GM12878 (cell line): ENCODE results near the gene LIFR. TPM values are rescaled to one million over a fixed set of nuclear protein-coding genes. Genes with fewer than 3 reads are reported as not detected.

Source experiments
- ATAC-seq: fragments of 200-7000 bp; cut with Tn5 transposase; 3 replicates; pipeline ENCODE4 v1.9.1; 2020; ENCODE audit warnings: mild to moderate bottlenecking, moderate library complexity
- BruUV-seq: library from RNA; stranded (reverse); fragments of 400-500 nt; replicated peaks from 2 replicates; lab custom pipeline; 2021; lab: Mats Ljungman, UMichigan
- CTCF ChIA-PET: fragments of 300-600 bp; sonication (Branson Sonifier 250); formaldehyde crosslinking; extraction: SDS; loops from one replicate; lab custom pipeline; 2021; ENCODE audit warnings: inconsistent platforms; lab: Yijun Ruan, JAX
- POLR2A ChIA-PET: fragments of 350-600 bp; formaldehyde crosslinking; extraction: SDS; loops from one replicate; lab custom pipeline; 2021; ENCODE audit warnings: inconsistent platforms; lab: Charles Lee
- RAD21 ChIA-PET: fragments of 300-600 bp; sonication (Branson Sonifier 250); formaldehyde crosslinking; loops from one replicate; lab custom pipeline; 2023; ENCODE audit warnings: antibody characterized with exemption; ENCODE audit not compliant: unreplicated experiment; lab: Charles Lee
- SMC1A ChIA-PET: fragments of 300-600 bp; sonication (Branson Sonifier 250); formaldehyde crosslinking; loops from one replicate; lab custom pipeline; 2023; ENCODE audit not compliant: unreplicated experiment, uncharacterized antibody; lab: Charles Lee
- DNase-seq: peaks from one replicate; pipeline ENCODE4 v3.0.0-alpha.2; 2011; ENCODE audit warnings: low read depth, low spot score
- FAIRE-seq: peaks from 3 replicates; lab custom pipeline; 2011; peaks lifted over from hg19 to GRCh38; lab: Jason Lieb, UNC
- H2AFZ ChIP-seq: 2 replicates; pipeline ENCODE4 v1.6.0; 2011; ENCODE audit warnings: low read depth, low read length, control low read depth; ENCODE audit not compliant: control insufficient read depth
- H3K27ac ChIP-seq: 2 replicates; pipeline ENCODE4 v1.5.1; 2011; ENCODE audit warnings: control low read depth; ENCODE audit not compliant: control insufficient read depth, insufficient read depth
- H3K27me3 ChIP-seq, 2 experiments: replicated peaks in 1 of 2; 2 replicates each; pipeline versions ENCODE4 v1.6.0 to v1.6.1; 2011; ENCODE audit warnings: low read length in 1 of 2; ENCODE audit not compliant: control insufficient read depth in 2 of 2, insufficient read depth in 2 of 2
- H3K36me3 ChIP-seq, 2 experiments: 2 replicates each; pipeline ENCODE4 v1.5.1; 2011; ENCODE audit warnings: low read length in 1 of 2; ENCODE audit not compliant: control insufficient read depth in 2 of 2, insufficient read depth in 2 of 2
- H3K4me1 ChIP-seq: 2 replicates; pipeline ENCODE4 v1.6.1; 2011; ENCODE audit warnings: mild to moderate bottlenecking, low read length, moderate library complexity, mixed read lengths; ENCODE audit not compliant: control insufficient read depth, insufficient read depth
- H3K4me2 ChIP-seq: 2 replicates; pipeline ENCODE4 v1.6.0; 2011; ENCODE audit warnings: control low read depth; ENCODE audit not compliant: control insufficient read depth, insufficient read depth
- H3K4me3 ChIP-seq: fragments of 200-600 bp; sonication (generic); 2 replicates; pipeline ENCODE4 v1.5.1; 2016
- H3K79me2 ChIP-seq: 2 replicates; pipeline ENCODE4 v1.6.0; 2011; ENCODE audit warnings: low read length; ENCODE audit not compliant: control insufficient read depth, insufficient read depth
- H3K9ac ChIP-seq: 2 replicates; pipeline ENCODE4 v1.8.0; 2011; ENCODE audit warnings: low read length, control low read depth, mixed read lengths; ENCODE audit not compliant: control insufficient read depth, insufficient read depth
- H3K9me3 ChIP-seq: replicated peaks from 3 replicates; pipeline ENCODE4 v1.5.1; 2011; ENCODE audit warnings: mild to moderate bottlenecking, low read length; ENCODE audit not compliant: control insufficient read depth, insufficient read depth
- H4K20me1 ChIP-seq: 2 replicates; pipeline ENCODE4 v1.6.0; 2011; ENCODE audit not compliant: control insufficient read depth, insufficient read depth
- ATF7 ChIP-seq: fragments of 450-650 bp; IDR thresholded peaks from 2 replicates; pipeline ENCODE4 v1.6.1; 2016; ENCODE audit warnings: low read depth, mild to moderate bottlenecking
- BMI1 ChIP-seq: fragments of 450-650 bp; IDR thresholded peaks from 2 replicates; pipeline ENCODE4 v1.6.1; 2016; ENCODE audit warnings: mild to moderate bottlenecking, moderate library complexity, borderline replicate concordance
- EZH2 ChIP-seq: IDR thresholded peaks from 2 replicates; pipeline ENCODE4 v1.6.1; 2012; ENCODE audit warnings: low read depth, mild to moderate bottlenecking, control low read depth, inconsistent platforms, low read length, borderline replicate concordance; ENCODE audit not compliant: control insufficient read depth
- LARP7 ChIP-seq: fragments of 450-650 bp; IDR thresholded peaks from 2 replicates; pipeline ENCODE4 v1.6.1; 2017; ENCODE audit warnings: mild to moderate bottlenecking
- MEF2A ChIP-seq: IDR thresholded peaks from 2 replicates; pipeline ENCODE4 v1.6.1; 2011; ENCODE audit warnings: low read depth, mild to moderate bottlenecking, low read length, moderate library complexity; ENCODE audit not compliant: insufficient read depth
- MTA3 ChIP-seq: IDR thresholded peaks from 2 replicates; pipeline ENCODE4 v1.6.1; 2012; ENCODE audit warnings: low read length, inconsistent platforms, borderline replicate concordance
- NFYA ChIP-seq: IDR thresholded peaks from 2 replicates; pipeline ENCODE4 v1.6.1; 2011; ENCODE audit warnings: low read depth, mild to moderate bottlenecking, low read length, improper control_type of control experiment, borderline replicate concordance
- RCOR1 ChIP-seq: conservative IDR thresholded peaks from 2 replicates; pipeline ENCODE4 v1.6.1; 2012; ENCODE audit warnings: low read depth, low read length, improper control_type of control experiment
- SP1 ChIP-seq: IDR thresholded peaks from one replicate; pipeline ENCODE4 v1.6.1; 2011; ENCODE audit warnings: low read depth, low read length
- TAF1 ChIP-seq: IDR thresholded peaks from 2 replicates; pipeline ENCODE4 v1.6.1; 2011; ENCODE audit warnings: mild to moderate bottlenecking, low read depth, low read length, borderline replicate concordance
- ZNF207 ChIP-seq: fragments of 450-650 bp; IDR thresholded peaks from 2 replicates; pipeline ENCODE4 v1.6.1; 2014; ENCODE audit warnings: antibody characterized with exemption, mild to moderate bottlenecking, borderline replicate concordance
- ZNF217 ChIP-seq: fragments of 450-650 bp; IDR thresholded peaks from 2 replicates; pipeline ENCODE4 v1.6.1; 2017; ENCODE audit warnings: antibody characterized with exemption, mild to moderate bottlenecking
- WGBS: methylation state at CpG from one replicate; pipeline ENCODE4 v1.1.6; 2016; ENCODE audit warnings: low lambda C conversion rate; ENCODE audit not compliant: insufficient replicate concordance, insufficient coverage; ENCODE audit errors: missing lambda C conversion rate; 5-methylcytosine and 5-hydroxymethylcytosine counted together
- in situ Hi-C: fragments of 300-500 bp; cut with MboI; formaldehyde crosslinking; loops from 9 replicates; pipeline ENCODE4 v1.14.3; 2018; ENCODE audit warnings: mixed read lengths
- intact Hi-C: fragments of 100-400 bp; cut with micrococcal nuclease; formaldehyde crosslinking; loops from one replicate; pipeline ENCODE4 v1.14.2; 2022; ENCODE audit not compliant: unreplicated experiment
- polyA plus RNA-seq, 11 experiments: library from polyadenylated mRNA; depleted of rRNA in 4 of 11; unstranded in 6 of 11; stranded (reverse) in 5 of 11; fragments of >200 nt; fragmentation: Nextera tagmentation in 4 of 11; fragmentation: Illumina TruSeq in 1 of 11; extraction: Ambion mirVana in 4 of 11; extraction: Trizol in 1 of 11; gene quantifications; 1 replicate in 1 of 11; 2 replicates in 10 of 11; pipeline versions ENCODE4 v1.2.1 to v1.2.3, GENCODE V29; 2011 to 2016; ENCODE audit warnings: inconsistent platforms in 2 of 11, missing spikeins in 2 of 11, low read depth in 1 of 11
- total RNA-seq, 4 experiments: library from RNA; depleted of rRNA in 3 of 4; stranded (reverse); fragments of >200 nt in 3 of 4; fragmentation: Illumina TruSeq in 1 of 4; extraction: Trizol in 1 of 4; gene quantifications; 2 replicates each; pipeline versions ENCODE4 v1.2.1 to v1.2.3, GENCODE V29; 2013 to 2021
- TF ChIP-seq, protein P1 (sequence below): IDR thresholded peaks from 2 replicates; pipeline ENCODE4 v1.6.1; 2012; ENCODE audit warnings: improper control_type of control experiment, low read depth, low read length; ENCODE audit not compliant: insufficient replicate concordance
- TF ChIP-seq, protein P2 (sequence below): fragments of 450-650 bp; formaldehyde crosslinking; IDR thresholded peaks from 2 replicates; pipeline ENCODE4 v1.5.0; 2022; ENCODE audit warnings: mild to moderate bottlenecking, missing genetic modification characterization

Gene LIFR
- total and polyA plus RNA-seq, 10 of the 15 experiments (the other 5 are each of a cell fraction or from before 2014, with no cell fraction given), result 0.10 TPM; not detected in 9

DNA sequence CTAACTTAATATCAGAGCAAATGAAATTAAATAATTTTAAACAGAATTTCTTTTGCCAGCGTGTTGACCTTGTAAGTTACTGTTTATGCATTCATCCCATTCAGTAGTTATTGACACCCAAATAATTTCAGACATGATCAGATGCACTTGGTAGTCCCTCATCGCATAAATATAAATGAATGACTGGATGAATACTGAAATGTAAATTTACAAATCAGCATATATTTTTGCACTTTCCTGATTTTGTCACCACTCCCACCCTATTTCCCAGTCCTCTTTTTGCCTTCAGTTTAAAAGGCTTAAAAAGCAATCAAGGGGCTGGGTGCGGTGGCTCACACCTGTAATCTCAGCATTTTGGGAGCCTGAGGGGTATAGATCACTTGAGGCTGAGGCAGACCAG is 17.1 kb upstream of the LIFR start (continued):
- no peak for TF ChIP-seq ZNF217
- no peak for TF ChIP-seq ZNF207
- no peak for TF ChIP-seq SP1
- no peak for TF ChIP-seq NFYA
- TF ChIP-seq MTA3, result no peak
- TF ChIP-seq EZH2, result no peak
- TF ChIP-seq, protein P1, sequence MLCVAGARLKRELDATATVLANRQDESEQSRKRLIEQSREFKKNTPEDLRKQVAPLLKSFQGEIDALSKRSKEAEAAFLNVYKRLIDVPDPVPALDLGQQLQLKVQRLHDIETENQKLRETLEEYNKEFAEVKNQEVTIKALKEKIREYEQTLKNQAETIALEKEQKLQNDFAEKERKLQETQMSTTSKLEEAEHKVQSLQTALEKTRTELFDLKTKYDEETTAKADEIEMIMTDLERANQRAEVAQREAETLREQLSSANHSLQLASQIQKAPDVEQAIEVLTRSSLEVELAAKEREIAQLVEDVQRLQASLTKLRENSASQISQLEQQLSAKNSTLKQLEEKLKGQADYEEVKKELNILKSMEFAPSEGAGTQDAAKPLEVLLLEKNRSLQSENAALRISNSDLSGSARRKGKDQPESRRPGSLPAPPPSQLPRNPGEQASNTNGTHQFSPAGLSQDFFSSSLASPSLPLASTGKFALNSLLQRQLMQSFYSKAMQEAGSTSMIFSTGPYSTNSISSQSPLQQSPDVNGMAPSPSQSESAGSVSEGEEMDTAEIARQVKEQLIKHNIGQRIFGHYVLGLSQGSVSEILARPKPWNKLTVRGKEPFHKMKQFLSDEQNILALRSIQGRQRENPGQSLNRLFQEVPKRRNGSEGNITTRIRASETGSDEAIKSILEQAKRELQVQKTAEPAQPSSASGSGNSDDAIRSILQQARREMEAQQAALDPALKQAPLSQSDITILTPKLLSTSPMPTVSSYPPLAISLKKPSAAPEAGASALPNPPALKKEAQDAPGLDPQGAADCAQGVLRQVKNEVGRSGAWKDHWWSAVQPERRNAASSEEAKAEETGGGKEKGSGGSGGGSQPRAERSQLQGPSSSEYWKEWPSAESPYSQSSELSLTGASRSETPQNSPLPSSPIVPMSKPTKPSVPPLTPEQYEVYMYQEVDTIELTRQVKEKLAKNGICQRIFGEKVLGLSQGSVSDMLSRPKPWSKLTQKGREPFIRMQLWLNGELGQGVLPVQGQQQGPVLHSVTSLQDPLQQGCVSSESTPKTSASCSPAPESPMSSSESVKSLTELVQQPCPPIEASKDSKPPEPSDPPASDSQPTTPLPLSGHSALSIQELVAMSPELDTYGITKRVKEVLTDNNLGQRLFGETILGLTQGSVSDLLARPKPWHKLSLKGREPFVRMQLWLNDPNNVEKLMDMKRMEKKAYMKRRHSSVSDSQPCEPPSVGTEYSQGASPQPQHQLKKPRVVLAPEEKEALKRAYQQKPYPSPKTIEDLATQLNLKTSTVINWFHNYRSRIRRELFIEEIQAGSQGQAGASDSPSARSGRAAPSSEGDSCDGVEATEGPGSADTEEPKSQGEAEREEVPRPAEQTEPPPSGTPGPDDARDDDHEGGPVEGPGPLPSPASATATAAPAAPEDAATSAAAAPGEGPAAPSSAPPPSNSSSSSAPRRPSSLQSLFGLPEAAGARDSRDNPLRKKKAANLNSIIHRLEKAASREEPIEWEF, result no peak
- no peak for TF ChIP-seq ATF7
- TF ChIP-seq, all 136 proteins: peak for 0

DNA sequence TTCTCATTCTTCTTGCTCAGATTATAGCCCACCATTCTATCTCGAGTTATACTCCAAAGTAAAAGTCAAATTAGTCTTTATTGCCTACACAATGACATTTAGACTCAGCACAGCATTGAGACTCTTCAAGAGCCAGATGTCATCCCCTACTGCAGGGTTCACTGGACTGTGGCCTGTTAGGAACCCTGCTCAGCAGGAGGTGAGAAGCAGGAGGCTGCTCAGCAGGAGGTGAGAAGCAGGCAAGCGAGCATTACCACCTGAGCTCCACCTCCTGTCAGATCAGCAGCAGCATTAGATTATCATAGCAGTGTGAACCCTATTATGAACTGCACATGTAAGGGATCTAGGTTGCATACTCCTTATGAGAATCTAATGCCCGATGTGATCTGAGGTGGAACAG is 12.7 kb upstream of the LIFR start:
- DNase-seq (no peak), FAIRE-seq (no peak), ATAC-seq (no peak)
- in situ Hi-C loops (no loop called here), intact Hi-C loops (no loop called here)
- Histone ChIP-seq H3K27ac (no peak overlapping the region), H3K9me3 (no peaks in the 10 kb centered on the region), H3K4me3 (no peak overlapping the region), H3K27me3 (no peaks in the 10 kb centered on the region), H4K20me1 (no peaks in the 10 kb centered on the region), H3K4me2 (no peak overlapping the region), H2AFZ (no peak overlapping the region), H3K4me1 (no peaks in the 10 kb centered on the region), H3K79me2 (no peaks in the 10 kb centered on the region), H3K9ac (no peak overlapping the region), H3K36me3 (no peaks in the 10 kb centered on the region)
- ChIA-PET RAD21 (no interaction called here), SMC1A (no interaction called here), POLR2A (no interaction called here), CTCF (no interaction called here)
- TF ChIP-seq RCOR1 (no peak), TAF1 (no peak), BMI1 (no peak), LARP7 (no peak), MEF2A (no peak)
- TF ChIP-seq, protein P2, sequence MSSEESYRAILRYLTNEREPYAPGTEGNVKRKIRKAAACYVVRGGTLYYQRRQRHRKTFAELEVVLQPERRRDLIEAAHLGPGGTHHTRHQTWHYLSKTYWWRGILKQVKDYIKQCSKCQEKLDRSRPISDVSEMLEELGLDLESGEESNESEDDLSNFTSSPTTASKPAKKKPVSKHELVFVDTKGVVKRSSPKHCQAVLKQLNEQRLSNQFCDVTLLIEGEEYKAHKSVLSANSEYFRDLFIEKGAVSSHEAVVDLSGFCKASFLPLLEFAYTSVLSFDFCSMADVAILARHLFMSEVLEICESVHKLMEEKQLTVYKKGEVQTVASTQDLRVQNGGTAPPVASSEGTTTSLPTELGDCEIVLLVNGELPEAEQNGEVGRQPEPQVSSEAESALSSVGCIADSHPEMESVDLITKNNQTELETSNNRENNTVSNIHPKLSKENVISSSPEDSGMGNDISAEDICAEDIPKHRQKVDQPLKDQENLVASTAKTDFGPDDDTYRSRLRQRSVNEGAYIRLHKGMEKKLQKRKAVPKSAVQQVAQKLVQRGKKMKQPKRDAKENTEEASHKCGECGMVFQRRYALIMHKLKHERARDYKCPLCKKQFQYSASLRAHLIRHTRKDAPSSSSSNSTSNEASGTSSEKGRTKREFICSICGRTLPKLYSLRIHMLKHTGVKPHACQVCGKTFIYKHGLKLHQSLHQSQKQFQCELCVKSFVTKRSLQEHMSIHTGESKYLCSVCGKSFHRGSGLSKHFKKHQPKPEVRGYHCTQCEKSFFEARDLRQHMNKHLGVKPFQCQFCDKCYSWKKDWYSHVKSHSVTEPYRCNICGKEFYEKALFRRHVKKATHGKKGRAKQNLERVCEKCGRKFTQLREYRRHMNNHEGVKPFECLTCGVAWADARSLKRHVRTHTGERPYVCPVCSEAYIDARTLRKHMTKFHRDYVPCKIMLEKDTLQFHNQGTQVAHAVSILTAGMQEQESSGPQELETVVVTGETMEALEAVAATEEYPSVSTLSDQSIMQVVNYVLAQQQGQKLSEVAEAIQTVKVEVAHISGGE (CRISPR knock-in tag), result no peak
- BruUV-seq, result no TSS peak
- WGBS, result 29% methylated on average over 3 of the region's 3 CpGs
